ENCODE measurements around the gene COPS3. TPM values are rescaled to one million over a fixed set of nuclear protein-coding genes. Genes with fewer than 3 reads are reported as not detected.

COPS3 gene
- total and polyA plus RNA-seq, 11 donors = 34.7 to 108 (median 74.0) TPM

DNA sequence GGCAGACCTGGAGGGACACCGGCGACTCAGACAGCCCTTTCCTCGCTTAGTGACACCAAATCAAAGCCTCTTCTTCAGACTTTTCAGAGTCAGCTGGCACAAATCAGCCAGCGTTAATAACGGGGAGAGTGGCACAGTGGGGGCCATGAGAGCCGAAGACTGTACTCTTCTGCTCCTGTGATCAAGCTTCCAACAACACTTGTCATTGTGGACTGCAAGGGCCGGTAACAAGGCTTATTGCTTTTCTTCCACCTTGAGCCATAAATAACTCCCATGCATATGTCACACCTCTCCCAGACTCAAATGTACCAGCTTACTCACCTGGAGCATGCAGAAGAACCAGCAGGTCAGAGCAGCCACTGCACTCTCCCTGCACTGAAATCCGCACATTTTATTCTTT is 56.9 kb downstream of the COPS3 start:
- DNase-seq (no peak), ATAC-seq (no peak)
- Histone ChIP-seq H3K9me3 (no peaks in the 10 kb centered on the region), H3K36me3 (peaks cover 0 to 100% (median 99%) of the 10 kb centered on the region in 9 donors), H3K27ac (no peak overlapping the region), H3K4me1 (peaks cover 0 to 18% (median 8%) of the 10 kb centered on the region in 12 donors), H3K4me3 (no peak overlapping the region), H3K27me3 (no peaks in the 10 kb centered on the region)
- WGBS, 4 donors = 78 to 93% (median 88%) methylated on average over 5 to 8 of the region's 8 CpGs
- no peak for TF ChIP-seq POLR2A (IDR thresholded peaks at IDR 0.05)
- TF ChIP-seq, protein P1, sequence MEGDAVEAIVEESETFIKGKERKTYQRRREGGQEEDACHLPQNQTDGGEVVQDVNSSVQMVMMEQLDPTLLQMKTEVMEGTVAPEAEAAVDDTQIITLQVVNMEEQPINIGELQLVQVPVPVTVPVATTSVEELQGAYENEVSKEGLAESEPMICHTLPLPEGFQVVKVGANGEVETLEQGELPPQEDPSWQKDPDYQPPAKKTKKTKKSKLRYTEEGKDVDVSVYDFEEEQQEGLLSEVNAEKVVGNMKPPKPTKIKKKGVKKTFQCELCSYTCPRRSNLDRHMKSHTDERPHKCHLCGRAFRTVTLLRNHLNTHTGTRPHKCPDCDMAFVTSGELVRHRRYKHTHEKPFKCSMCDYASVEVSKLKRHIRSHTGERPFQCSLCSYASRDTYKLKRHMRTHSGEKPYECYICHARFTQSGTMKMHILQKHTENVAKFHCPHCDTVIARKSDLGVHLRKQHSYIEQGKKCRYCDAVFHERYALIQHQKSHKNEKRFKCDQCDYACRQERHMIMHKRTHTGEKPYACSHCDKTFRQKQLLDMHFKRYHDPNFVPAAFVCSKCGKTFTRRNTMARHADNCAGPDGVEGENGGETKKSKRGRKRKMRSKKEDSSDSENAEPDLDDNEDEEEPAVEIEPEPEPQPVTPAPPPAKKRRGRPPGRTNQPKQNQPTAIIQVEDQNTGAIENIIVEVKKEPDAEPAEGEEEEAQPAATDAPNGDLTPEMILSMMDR (IDR thresholded peaks at IDR 0.05) = no peak
- intact Hi-C loops (cut with DNase I) = no loop called here

- DNase-seq (peak in 1 of 5 donors; percentile 13), ATAC-seq (no peak)
- Histone ChIP-seq H3K4me3 (no peak overlapping the region), H3K27ac (no peak overlapping the region), H3K27me3 (no peaks in the 10 kb centered on the region), H3K36me3 (peaks cover 1 to 100% (median 99%) of the 10 kb centered on the region in 9 donors), H3K4me1 (peaks cover 0 to 14% (median 4%) of the 10 kb centered on the region in 12 donors), H3K9me3 (no peaks in the 10 kb centered on the region)
- 93 to 96% (median 95%) methylated on average over 13 to 16 of the region's 16 CpGs for WGBS, 4 donors
- TF ChIP-seq POLR2A (IDR thresholded peaks at IDR 0.05) = no peak
- TF ChIP-seq, protein P1 (IDR thresholded peaks at IDR 0.05) = no peak
- intact Hi-C loops (cut with DNase I) = no loop called here
Measured at GRCh38 chr17:17223736-17224135, 57.3 kb downstream of the COPS3 start.

DNA sequence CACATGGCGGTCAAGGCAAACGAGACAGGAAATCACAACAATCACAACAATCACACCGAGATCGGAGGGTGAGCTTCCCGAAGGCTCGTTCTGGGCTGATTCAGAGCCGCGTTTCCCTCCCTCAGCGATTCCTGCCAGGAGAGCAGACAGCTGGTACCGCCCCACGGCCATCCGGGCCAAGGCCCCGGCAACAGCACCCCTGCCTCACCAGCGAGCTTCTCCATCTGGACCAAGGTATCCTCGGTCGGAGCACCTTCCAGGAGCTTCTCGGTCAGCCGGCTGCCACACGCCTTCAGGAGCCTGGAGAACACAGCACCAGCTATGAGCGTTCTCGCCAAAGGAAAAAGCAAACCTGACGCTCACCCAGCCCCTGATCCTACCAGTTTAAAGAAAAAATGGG is 59.7 kb downstream of the COPS3 start:
- H3K27me3 ChIP-seq = no peaks in the 10 kb centered on the region
- peak in 1 of 5 donors; percentile 22 for DNase-seq
- no peak overlapping the region for H3K27ac ChIP-seq
- H3K4me3 ChIP-seq = no peak overlapping the region
- no peak for TF ChIP-seq POLR2A (IDR thresholded peaks at IDR 0.05)
- TF ChIP-seq, protein P1 (IDR thresholded peaks at IDR 0.05) = no peak
- no peak for ATAC-seq
- WGBS, 4 donors = 91 to 95% (median 93%) methylated on average over 13 to 22 of the region's 22 CpGs
- H3K9me3 ChIP-seq = no peaks in the 10 kb centered on the region
- no peaks in the 10 kb centered on the region for H3K4me1 ChIP-seq
- intact Hi-C loops (cut with DNase I) = no loop called here
- H3K36me3 ChIP-seq = peaks cover 2 to 100% (median 100%) of the 10 kb centered on the region in 9 donors

GRCh38 chr17:17220529-17220928 is 60.5 kb downstream of the COPS3 start:
- intact Hi-C loops (cut with DNase I) = no loop called here
- Histone ChIP-seq H3K27ac (no peak overlapping the region), H3K4me1 (no peaks in the 10 kb centered on the region), H3K9me3 (no peaks in the 10 kb centered on the region), H3K27me3 (no peaks in the 10 kb centered on the region), H3K4me3 (no peak overlapping the region), H3K36me3 (peaks cover 2 to 100% (median 100%) of the 10 kb centered on the region in 9 donors)
- ATAC-seq (no peak), DNase-seq (peak in 2 of 5 donors; percentile 2 to 3)
- no peak for TF ChIP-seq POLR2A (IDR thresholded peaks at IDR 0.05)
- TF ChIP-seq, protein P1 (IDR thresholded peaks at IDR 0.05) = no peak
- WGBS, 4 donors = 90 to 98% (median 93%) methylated on average over 8 of the region's 8 CpGs
